Measurements from ENCODE around the gene FLG2.

- no peak for TF ChIP-seq POLR2A (IDR thresholded peaks at IDR 0.05)
- TF ChIP-seq CTCF (IDR thresholded peaks at IDR 0.05), result no peak
Observed at GRCh38 chr1:152408664-152409063, 48.9 kb upstream of the FLG2 start.
